GM21717 (cell line): ENCODE results near the gene PHKG1.
A peak's percentile ranks its signal among the peaks of the same experiment; 100 is the strongest.
"Not testable (repeated sequence)": the region's sequence is repeated elsewhere in the genome, so short reads cannot be mapped to it uniquely, and the experiment has no call there.

ENCODE experiments used
- ATAC-seq: cut with Tn5 transposase; IDR thresholded peaks from one replicate; pipeline ENCODE4 v1.9.1; 2021; ENCODE audit warnings: mild to moderate bottlenecking, moderate library complexity; ENCODE audit not compliant: unreplicated experiment

Gene PHKG1

DNA sequence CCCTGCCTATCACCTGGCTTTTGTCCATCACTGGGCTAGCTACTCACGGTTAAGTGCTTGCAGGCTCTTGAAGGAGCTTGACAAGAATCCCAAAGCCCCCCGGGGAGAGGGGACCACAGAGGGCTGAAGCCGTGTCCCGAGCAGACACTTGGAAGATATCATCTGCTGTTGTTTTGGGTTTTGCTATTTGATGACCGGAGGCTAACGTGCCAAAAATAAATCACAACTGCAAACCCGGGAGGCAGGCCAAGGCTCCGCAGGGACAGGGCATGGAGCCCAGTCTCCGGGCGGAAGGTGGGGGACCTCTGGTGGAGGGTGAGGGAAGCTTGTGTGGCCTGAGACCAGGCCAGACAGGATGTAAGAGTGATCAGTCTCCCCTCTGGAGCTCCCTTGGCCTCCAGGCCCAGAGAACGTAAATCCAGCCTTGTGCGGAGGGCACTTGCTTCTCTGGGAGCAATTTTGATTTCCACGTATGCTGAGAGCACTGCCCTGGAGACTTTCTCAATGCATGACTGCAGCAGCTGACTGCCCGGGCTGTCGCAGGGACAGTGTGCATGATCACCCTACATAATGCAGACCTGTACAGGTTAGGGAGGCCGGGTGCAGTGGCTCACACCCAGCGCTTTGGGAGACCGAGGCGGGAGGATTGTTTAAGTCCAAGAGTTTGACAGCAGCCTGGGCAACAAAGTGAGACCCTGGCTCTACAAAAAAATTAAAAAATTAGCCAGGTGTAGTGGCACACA is at the start of gene PHKG1:
PHKG1 (minus strand) TSS at position 164 of the 743 bp plus-strand sequence. CDS start 4,011 bp downstream, outside the sequence.
- no peak for ATAC-seq

- ATAC-seq: not testable (repeated sequence)
Observed at GRCh38 chr7:56131062-56131461, 38.3 kb upstream of the PHKG1 start.

DNA sequence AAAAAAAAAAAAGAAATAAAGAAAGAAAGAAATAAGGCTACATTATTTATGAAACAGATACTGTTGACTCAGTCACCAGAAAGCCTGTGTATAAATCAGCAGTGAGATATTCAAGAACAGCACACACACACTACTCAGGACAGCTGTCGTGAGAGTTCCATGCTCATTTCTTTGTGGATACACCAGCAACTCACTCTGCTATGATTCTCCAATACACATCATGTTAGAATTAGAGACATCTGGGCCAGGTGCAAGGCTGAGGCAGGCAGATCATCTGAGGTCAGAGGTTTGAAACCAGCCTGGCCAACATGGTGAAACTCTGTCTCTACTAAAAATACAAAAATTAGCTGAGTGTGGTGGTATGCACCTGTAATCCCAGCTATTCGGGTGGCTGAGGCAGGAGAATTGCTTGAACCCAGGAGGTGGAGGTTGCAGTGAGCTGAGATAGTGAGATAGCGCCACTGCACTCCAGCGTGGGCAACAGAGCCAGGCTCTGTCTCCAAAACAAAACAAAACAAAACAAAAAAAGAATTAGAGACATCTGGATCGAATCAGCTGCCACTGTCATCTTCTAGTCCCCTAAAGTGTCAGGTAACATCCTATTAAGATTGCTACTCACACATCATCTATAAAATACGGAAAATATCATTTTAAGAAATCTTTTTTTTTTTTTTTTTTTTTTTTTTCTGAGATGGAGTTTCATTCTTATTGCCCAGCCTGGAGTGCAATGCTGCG is 34.7 kb upstream of the PHKG1 start:
- no peak for ATAC-seq

DNA sequence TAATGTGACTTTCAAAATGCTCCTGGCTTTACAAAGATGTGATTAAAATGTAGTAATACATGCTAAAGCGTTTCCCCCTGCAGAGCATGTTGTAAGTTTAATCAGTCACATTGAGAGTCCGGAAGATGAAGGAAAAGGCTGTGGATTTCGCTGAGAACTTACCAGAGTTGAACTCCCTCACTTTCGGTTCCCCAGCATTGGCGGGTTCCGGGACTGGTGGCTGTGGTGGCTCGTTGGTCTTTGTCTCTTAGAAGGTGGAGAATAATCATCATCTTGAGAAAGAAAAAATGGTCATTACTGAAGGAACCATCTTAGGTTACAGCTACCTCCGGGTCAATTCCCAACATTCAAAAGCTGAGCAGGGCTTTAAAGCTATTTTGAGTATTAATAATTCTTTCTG is 33.1 kb upstream of the PHKG1 start:
- ATAC-seq: no peak

DNA sequence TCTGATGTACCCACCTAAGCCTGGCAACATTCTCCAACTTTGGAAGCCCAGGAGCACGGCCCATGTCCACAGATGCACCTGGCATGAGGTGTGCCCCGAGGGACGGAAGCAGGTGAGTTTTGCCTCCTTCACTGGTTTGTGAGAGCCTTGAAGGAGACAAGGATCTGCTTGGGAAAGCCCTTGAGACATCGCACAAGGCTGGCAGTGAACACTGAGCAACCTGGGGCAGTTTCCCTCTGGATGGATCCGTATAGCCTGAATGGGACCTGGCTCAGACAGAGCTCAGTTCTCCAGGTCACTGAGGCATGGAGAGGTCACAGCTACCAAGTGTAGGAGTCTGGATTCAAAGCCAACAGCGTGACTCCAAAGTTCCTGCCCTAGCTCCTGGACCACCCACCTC is 32.2 kb upstream of the PHKG1 start:
- ATAC-seq: no peak

- no peak for ATAC-seq
Observed at GRCh38 chr7:56121440-56121839, 28.7 kb upstream of the PHKG1 start.

DNA sequence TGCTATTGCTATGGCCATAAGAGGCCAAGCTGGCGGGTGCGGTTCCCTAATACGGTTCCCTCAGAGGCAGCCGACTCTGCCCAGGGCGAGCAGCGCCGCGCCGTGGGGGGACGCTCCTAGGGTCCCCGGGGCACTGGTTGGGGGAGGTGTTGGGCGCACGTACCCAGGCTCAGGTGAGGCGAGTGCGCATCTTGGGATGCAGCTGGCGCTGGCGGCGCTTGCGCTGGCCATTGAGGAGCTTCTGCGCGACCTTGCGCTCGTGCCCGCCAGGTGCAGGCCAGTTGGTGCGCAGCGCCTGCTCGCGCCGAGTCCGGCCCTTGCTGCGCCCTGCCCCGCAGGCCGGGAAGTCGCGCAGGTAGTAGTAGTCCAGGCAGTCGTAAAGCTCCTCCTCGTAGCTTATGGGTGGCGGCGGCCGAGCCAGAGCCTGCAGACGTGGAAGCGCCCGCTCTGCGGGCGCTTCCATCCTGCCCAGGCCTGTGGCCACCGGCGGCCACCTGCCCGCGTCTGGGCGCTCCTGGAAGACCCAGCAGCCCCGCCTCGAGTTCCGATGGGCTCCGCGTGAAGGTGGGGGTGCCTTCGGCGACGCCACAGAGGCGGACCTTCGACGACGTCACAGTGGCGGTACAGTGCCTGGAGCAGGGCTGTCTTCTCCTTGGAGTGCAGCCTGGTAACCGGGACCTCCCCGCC is 23.2 kb upstream of the PHKG1 start, which contains the start of gene NUPR2:
NUPR2 (minus strand) TSS at position 566 of the 687 bp plus-strand sequence; CDS start at position 463, 103 bp downstream.
- ATAC-seq: no peak

GRCh38 chr7:56112244-56112643 is 19.5 kb upstream of the PHKG1 start:
- not testable (repeated sequence) for ATAC-seq

DNA sequence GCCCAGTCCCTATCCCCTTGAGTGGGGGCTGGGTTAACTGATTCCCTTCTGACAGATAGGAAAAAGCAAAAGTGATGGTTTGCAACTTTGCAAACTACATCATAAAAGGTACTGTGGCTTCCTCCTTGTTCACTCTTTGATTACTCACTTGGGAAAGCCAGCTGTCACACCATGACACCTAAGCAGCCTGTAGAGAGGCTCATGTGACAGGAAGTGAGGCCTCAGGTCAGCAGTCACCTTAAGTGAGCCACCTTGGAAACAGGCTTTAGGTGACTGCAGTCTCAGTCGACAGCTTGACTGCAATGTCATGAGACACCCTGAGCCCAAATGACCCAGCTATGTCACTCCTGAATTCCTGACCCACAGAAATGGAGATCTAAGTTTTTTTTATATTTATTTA is 17.9 kb upstream of the PHKG1 start:
- no peak for ATAC-seq

DNA sequence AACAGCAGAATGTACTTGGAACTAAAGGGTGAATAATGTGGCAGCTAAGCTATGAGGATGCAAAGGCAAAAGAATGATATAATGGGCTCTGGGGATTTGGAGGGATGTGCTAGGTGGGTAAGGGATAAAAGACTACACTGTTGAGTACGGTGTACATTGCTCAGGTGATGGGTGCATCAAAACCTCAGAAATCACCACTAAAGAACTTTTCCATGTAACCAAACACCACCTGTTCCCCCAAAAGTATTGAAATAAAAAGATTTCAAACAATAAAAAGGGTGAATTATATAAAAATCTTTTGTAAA is 15.2 kb upstream of the PHKG1 start:
- ATAC-seq: no peak

DNA sequence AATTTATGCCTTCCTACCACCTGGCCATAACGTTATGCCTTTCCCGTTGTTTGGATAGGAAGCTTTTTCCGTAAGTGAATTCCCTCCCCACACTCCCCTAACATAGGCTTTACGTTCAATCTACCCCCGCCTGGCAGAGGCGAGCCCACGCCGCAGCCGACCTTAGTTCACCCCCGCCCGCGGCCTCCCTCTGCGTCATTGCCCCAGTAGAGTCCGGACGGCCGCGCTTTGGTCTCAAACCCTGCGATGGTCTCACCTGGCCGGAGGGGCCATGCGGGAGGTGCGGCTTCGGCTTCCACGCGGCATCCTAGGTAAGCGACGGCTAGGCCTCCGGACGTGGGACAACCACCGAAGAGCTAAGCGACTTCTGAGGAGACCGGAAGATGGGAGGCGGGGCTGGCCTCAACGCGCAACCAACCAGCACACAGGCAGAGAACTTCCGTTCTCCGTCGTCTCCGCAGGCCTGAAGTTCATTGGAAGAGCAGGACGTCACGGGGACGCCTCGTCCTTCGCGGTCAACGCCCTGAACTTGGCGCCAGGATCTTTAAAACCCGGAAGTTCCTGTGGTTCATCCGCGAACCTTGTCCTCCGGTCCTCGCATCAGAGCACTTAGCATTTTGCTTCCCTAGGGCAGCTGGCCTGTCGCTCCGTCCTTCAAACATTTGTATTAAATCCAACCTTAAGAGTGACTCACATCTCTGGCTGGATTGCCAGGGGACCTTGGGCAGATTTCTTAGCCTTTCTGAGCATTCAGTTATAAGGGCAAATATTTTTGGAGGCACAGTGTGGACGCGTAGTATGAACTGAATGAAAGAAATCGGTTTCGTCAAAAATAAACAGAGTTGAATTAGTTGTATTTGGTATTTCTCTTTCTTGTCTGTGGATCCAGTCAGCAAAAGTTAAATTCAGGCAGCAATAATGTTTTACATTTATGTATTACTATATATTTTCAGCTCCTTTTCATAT is 13.6 kb upstream of the PHKG1 start, which contains the start of gene CHCHD2:
CHCHD2 (minus strand) TSS at position 369 of the 966 bp plus-strand sequence; CDS start at position 306, 63 bp downstream.
- peak; percentile 99 for ATAC-seq

GRCh38 chr7:56105508-56105907 is 12.8 kb upstream of the PHKG1 start:
- no peak for ATAC-seq

DNA sequence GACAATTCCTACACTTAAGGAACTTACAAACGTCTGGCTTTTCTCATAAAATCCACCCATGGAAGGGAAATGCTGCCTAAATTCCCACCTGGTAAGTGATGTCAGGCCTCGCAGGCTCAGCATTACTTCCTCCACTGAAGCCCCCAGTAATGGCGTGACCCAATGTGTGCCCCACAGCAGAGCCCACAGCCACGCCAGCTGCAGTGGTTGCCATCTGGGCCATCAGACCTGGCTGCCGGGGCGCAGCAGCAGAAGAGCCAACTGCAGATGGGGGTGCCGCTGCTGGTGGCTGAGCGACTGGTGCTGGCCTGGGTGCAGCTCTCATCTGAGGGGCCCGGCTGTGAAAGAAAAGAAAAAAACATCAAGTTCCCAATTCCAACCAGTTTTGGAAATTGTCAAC is 11.4 kb upstream of the PHKG1 start:
- ATAC-seq: not testable (repeated sequence)

DNA sequence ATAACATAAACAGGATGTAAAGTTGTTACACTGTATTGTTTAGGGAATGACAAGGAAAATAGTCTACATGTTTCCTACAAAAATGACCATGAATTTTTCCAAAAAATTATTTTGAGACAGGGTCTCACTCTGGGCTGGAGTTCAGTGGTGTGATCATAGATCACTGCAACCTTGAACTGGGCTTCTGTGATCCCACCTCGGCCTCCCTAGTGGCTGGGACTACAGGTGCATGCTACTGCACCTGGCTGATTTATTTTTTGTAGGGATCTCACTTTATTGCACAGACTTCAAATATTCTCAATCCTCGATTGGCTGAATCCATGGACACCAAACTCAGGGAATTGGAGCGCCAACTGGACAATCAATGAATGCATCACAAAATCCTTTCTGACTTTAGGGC is 6.9 kb upstream of the PHKG1 start:
- no peak for ATAC-seq

DNA sequence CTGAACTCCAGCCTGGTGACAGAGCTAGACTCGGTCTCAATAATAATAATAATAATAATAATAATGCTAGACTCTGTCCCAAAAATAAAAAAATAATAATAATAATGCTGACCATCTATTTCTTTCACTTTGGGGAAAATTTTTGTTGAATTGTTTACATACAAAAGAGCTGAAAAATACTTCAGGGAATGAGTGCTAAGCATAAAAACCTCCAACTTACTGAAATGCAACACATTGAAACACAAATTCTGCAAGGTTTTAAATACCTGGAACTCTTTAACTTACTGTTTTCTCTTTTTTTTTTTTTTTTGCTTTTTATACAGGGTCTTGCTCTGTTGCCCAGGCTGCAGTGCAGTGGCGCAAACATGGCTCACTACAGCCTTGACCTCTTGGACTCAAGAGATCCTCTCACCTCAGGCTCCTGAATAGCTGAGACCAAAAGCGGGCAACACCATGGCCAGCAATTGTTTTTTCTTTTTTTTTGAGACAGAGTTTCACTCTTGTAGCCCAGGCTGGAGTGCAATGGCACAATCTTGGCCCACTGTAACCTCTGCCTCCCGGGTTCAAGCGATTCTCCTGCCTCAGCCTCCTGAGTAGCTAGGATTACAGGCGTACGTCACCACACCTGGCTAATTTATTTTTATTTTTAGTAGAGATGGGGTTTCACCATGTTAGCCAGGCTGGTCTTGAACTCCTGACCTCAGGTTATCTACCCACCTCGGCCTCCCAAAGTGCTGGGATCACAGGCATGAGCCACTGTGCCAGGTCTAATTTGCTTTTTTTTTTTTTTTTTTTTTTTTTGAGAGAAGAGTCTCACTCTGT is 5.6 kb upstream of the PHKG1 start:
- not testable (repeated sequence) for ATAC-seq

DNA sequence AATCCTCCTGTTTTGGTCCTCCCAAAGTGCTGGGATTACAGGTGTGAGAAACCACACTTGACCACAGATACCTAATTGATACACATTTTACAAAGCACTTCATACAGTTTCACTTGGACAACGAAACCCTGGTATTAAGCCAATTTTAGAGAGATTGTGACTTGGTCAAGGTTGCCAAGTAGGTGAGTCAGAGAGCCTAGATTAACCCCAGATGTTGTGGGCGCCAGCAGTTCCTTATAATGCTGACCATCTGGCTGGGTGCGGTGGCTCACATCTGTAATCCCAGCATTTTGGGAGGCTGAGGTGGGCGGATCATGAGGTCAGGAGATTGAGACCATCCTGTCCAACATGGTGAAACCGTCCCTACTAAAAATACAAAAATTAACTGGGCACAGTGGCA is 4.9 kb upstream of the PHKG1 start:
- ATAC-seq: no peak

DNA sequence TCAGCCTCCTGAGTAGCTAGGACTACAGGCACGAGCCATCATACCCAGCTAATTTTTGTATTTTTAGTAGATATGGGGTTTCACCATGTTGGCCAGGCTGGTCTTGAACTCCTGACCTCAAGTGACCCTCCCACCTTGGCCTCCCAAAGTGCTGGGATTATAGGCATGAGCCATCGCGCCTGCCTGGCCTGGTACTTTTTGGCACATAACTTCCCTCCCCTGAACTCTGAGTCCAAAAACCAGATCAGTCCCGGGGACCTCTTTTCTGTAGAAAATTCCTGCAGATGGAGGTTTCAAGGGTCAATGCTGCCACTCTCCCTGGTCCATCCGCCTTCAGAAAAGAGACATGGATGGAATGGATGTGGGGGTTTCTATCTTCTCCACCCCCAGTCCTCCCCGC is 364 bp downstream of the PHKG1 start:
- ATAC-seq: not testable (repeated sequence)

GRCh38 chr7:56091591-56091990 is 1.2 kb downstream of the PHKG1 start:
- no peak for ATAC-seq

DNA sequence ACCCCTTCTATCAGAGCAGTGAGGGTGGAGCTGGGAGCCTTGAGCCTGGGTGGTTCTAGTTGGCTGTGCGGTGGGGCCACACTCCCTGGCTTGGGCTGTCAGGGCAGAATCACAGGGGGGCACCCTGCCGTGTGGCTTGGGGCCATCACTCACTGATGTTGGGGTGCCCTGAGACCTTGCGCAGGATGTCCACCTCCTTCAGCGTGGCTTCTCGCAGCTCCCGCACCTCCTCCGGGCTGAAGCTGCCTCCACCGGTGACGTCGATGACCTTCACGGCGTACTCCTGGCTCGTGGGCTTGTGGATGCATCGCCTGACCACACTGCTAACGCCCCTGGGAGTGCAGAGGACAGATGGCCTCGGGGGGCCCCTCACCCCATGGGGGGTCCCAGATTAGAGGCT is 5.3 kb downstream of the PHKG1 start:
- no peak for ATAC-seq

DNA sequence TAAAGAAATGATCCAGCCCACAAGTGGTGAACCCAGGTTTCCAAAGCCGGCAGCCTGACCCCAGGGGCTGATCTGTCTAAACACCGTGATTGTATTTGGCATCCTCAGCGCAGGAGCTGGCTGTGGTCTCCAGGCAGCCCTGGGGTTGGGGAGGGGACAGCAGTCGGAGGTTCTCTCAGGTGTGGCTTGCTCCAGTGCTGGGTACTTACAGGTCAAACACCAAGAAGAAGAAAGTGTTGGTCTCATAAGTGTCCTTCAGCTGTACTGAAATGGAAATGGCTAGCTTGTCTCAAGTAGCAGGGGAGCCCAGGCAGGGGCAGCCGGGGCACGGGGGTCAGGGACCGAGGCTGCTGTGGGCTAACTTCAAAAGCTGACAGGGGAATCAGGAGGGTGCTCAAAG is 6.0 kb downstream of the PHKG1 start:
- ATAC-seq: no peak
